AG20443 (cell line): Measurements from ENCODE around the gene ZNF416.

ENCODE experiments used
- DNase-seq: peaks from one replicate; pipeline ENCODE4 v3.0.0; 2012; ENCODE audit warnings: low spot score, mixed read lengths

ZNF416 gene

DNA sequence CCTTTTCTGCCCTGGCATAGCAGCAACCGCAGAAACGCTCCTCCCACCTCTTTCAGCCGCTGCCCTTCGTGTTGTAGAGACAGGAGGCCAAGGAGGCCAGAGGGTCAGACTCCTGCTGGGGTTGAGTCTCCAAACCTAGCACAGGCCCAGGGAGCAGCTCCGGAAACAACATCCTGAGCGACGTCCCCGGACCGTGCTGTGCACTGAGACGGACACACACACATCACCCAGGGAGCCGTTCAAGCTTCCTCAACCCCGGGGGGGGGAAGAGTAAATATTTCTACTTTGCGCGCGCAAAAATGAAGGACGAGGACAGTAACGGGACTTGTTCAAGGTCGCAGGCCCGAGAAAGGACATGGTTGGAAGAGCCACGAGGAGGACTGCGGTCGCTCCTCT is 19.7 kb downstream of the ZNF416 start:
- DNase-seq, result peak; percentile 57

DNA sequence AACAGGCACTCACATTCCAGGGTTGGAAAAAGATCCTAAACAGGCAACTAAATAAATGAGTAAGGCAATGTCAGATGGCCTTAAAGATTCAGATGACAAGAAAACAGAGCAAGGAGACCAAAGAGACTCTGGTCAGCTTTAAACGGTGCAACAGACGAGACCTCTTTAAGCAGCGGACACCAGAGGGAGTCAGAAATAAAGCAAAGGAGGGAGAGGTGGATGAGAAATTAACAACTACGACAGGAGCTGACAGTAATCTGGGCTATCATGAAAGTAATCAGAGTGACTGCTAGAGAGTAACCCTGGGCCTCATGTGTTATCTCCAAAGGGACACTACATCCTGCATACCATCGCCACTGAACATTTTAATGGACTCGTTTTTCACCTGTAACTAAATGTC is 20.2 kb downstream of the ZNF416 start:
- DNase-seq, result peak; percentile 26

DNA sequence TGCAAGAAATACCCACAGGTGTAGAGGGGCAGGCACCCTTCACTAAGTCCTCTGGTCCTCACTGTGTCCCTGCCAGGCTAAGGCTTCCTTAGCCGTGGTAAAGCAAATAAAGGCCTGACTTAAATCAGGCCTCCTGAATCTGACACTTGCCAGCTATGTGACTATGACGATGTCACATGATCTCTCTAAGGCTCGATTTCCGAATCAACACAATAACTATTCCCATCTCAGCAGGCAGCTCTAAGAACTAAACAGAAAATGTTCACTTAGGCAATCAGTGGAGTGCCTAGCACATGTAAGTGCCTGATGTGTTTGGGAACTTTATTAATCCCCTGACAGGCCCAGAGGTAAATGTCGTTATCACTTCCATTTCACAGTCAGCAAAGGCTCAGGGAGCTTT is 21.1 kb downstream of the ZNF416 start:
- DNase-seq, result no peak

DNA sequence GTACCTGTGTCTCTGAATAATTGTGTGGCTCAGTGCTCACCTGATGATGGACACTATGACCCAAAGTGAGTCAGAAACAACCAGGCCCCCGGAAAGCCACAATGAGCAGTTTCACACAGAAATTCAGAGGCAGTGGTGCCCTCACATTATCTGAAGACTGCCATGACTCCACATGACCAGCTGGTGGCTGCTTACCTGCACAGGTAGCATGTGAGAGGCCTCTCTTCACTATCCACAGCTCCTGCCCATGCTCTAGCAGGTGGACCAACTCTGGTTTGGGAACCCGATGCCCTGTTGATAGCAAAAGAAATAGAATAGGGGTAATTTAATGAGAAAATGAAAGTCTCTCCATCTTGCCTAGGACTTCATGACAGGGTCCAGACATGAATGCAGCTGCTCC is 26.3 kb downstream of the ZNF416 start:
- DNase-seq, result no peak

DNA sequence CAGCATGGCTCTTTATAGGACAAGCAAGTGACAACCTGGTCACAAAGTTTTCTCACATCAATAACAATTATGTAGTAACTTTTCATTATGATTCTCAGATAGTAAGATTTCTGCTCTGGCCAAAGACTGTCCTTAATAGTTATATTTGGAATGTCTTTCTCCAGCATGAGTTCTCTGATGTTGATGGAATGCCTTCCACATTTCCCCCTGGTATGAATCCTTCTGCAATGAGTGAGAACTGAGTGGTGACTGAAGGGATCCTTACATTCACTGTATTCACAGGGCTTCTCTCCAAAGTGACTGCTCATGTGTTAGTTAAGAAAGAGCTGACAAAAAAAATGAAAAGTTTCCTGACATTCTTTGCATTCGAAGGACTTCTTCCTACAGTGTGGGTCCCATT is 32.2 kb downstream of the ZNF416 start:
- DNase-seq, result no peak

DNA sequence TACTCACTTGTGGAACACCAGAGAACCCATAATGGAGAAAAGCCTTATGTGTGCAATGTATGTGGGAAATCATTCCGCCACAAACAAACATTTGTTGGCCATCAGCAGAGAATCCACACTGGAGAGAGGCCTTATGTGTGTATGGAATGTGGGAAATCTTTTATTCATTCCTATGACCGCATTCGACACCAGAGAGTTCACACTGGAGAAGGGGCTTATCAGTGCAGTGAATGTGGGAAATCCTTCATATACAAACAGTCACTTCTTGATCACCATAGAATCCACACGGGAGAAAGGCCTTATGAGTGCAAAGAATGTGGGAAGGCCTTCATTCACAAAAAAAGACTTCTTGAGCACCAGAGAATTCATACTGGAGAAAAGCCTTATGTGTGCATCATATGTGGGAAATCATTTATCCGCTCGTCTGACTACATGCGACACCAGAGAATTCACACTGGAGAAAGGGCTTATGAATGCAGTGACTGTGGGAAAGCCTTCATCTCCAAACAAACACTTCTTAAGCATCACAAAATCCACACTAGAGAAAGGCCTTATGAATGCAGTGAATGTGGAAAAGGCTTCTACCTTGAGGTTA is 40.7 kb downstream of the ZNF416 start:
- no peak for DNase-seq

DNA sequence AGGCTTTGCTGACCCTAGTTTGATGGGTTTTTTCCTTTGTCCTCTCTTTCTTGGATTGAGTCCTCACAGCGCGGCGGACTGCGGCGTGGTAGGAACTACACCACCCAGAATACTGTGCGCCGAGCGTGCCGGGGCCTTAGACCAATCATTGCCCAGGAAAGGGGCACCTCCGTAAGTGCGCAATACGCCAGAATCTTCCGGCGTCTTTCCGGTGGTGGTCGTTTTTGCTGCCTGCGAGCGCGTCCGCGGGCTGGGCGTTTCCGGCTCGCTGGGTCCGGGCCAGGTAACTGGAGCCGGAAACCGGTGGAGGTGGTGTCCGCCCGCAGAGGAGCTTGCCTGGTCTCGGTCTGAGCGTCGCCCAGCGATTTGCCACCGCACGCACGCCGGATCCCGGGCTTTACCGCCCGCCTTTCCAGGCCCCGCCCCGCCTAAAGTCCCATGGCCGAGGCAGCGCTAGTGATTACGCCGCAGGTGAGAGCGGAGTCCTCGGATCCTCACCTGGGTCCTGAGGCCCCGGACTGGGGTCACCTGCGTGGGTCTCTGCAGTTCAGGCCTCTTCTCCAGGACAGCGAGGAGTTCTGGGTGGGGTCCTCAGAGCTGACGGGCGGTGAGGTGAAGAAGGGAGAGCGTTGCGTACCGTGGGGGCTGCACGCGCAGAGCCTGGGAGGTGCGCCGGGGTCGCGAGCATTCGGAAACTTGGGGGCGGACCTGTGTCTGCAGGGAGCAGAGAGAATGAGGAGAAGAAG is 51.4 kb downstream of the ZNF416 start, which contains the start of gene ZNF549:
Gene ZNF549, plus strand, starts transcription at position 221 of the 746 bp plus-strand sequence. Its CDS starts 218 bp downstream, at position 439.
- DNase-seq, result peak; percentile 98
